ENCODE data around the gene RAX.

- TF ChIP-seq CTCF (IDR thresholded peaks at IDR 0.05) = no peak
- TF ChIP-seq EZH2 (IDR thresholded peaks at IDR 0.05; ENCODE audit: borderline replicate concordance, insufficient read depth, low read depth, low read length, poor library complexity, severe bottlenecking) = no peak
Measured at GRCh38 chr18:59218018-59218417, 55.2 kb downstream of the RAX start.
